Brain microvascular endothelial cell (primary cell): ENCODE results near the gene ST7.

Experiments used
- DNase-seq: peaks from one replicate; pipeline ENCODE4 v3.0.0-alpha.2; 2020
- H3K27ac ChIP-seq: fragments of 250-450 bp; sonication (Bioruptor Pico); 2 replicates; pipeline ENCODE4 v1.5.1; 2020; ENCODE audit warnings: mild to moderate bottlenecking, moderate library complexity
- H3K27me3 ChIP-seq: fragments of 250-450 bp; sonication (Bioruptor Pico); replicated peaks from 2 replicates; pipeline ENCODE4 v1.5.1; 2020; ENCODE audit warnings: mild to moderate bottlenecking
- H3K36me3 ChIP-seq: fragments of 250-450 bp; sonication (Bioruptor Pico); replicated peaks from 2 replicates; pipeline ENCODE4 v1.5.1; 2020; ENCODE audit warnings: mild to moderate bottlenecking
- H3K4me3 ChIP-seq: 2 replicates; pipeline ENCODE4 v1.5.1; 2011; ENCODE audit warnings: low read depth, mild to moderate bottlenecking, control low read depth, low read length, moderate library complexity
- CTCF ChIP-seq: IDR thresholded peaks from 2 replicates; pipeline ENCODE4 v1.5.1; 2011; ENCODE audit warnings: low read depth, mild to moderate bottlenecking, moderate library complexity, low read length, control low read depth, inconsistent platforms; ENCODE audit errors: missing control alignments
- in situ Hi-C: cut with HindIII; loops from 2 replicates; pipeline ENCODE4 v1.10.0; 2017; ENCODE audit warnings: low sequenced_read_pairs, low pct_ligation_motif_present

The ST7 gene

GRCh38 chr7:117018713-117019112 is 65.4 kb downstream of the ST7 start:
- Histone ChIP-seq H3K36me3 (no peaks in the 10 kb centered on the region), H3K27me3 (no peaks in the 10 kb centered on the region), H3K27ac (no peak overlapping the region), H3K4me3 (no peak overlapping the region)
- TF ChIP-seq CTCF = no peak
- in situ Hi-C loops = no loop called here
- DNase-seq = no peak

DNA sequence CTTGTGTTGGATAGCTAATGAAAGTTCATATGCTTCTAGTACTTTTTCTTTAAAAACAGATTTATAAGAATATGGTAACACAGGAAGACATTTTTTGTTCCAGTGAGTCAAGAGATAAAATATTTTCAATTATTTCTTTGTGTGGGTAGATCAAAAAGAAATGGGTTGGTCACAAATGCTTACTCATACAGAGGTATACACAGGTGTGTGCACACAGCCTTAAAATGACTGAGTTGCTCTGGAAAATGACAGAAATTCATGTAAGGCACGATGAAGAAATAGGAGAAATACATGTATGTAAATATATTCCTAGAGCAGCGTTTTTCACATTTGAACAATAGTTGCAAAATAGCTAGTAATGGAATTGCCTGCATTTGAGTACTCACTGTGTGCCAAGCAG is 66.0 kb downstream of the ST7 start:
- H3K27me3 ChIP-seq = no peaks in the 10 kb centered on the region

GRCh38 chr7:117019786-117020590 is 66.7 kb downstream of the ST7 start:
- Histone ChIP-seq H3K4me3 (peak overlapping the region; percentile 48), H3K27me3 (no peaks in the 10 kb centered on the region), H3K36me3 (no peaks in the 10 kb centered on the region), H3K27ac (peak overlapping the region; percentile 95)
- no peak for TF ChIP-seq CTCF
- in situ Hi-C loops = no loop called here
- peak; percentile 96 for DNase-seq

More for the DNA sequence above, 66.0 kb downstream of the ST7 start:
- no peak overlapping the region for H3K4me3 ChIP-seq
- no peaks in the 10 kb centered on the region for H3K36me3 ChIP-seq
- H3K27ac ChIP-seq = peak overlapping the region; percentile 95
- in situ Hi-C loops = no loop called here
- TF ChIP-seq CTCF = no peak
- no peak for DNase-seq

GRCh38 chr7:117020591-117020973 is 67.3 kb downstream of the ST7 start:
- DNase-seq = no peak
- Histone ChIP-seq H3K27ac (peak overlapping the region; percentile 95), H3K4me3 (peak overlapping the region; percentile 48), H3K27me3 (no peaks in the 10 kb centered on the region), H3K36me3 (no peaks in the 10 kb centered on the region)
- no peak for TF ChIP-seq CTCF
- in situ Hi-C loops = no loop called here

DNA sequence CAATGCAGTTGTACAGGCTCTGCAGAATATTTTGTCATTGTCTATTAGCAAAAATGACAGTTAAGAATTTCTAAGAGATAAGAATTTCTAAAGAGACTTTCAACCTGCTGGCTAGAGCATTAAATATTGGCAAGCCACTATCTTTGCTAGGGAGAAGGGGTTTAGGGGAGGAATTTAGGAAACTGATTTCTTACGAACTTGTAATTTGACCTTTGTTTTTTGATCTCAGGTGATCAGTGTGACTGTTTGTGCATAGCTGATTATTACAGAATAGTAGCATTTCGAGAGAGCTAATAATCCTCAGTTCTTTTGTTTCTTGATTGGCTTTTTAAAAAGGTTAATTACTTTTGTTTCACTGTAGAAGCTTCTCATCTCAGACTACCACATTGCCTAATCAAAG is 68.1 kb downstream of the ST7 start:
- H3K27ac ChIP-seq = peak overlapping the region; percentile 1
- H3K36me3 ChIP-seq = no peaks in the 10 kb centered on the region
- no peaks in the 10 kb centered on the region for H3K27me3 ChIP-seq
- DNase-seq = no peak
- peak overlapping the region; percentile 48 for H3K4me3 ChIP-seq
- TF ChIP-seq CTCF = no peak
- in situ Hi-C loops = no loop called here

DNA sequence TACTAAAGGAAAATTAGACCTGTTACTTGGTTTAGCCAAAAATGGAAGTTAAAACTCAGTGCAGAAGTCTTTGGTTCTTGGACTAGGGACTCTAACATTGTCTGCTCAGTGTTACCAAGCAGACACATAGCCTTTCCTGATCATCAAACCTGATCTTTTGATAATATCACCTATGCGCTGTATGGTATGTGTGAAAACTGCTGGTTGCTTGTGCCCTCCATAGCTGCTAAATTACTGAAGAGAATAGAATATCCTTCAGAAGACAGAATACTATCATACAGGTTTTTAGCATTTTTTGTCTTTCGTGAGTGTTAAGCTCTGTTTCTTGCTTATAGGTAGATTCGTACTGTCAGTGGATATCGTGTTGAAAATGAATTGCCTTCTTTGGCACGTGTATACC is 68.7 kb downstream of the ST7 start:
- Histone ChIP-seq H3K36me3 (no peaks in the 10 kb centered on the region), H3K4me3 (peak overlapping the region; percentile 48), H3K27me3 (no peaks in the 10 kb centered on the region), H3K27ac (no peak overlapping the region)
- in situ Hi-C loops = no loop called here
- no peak for DNase-seq
- TF ChIP-seq CTCF = no peak
